Stomach (tissue), 4 donors: Measurements from ENCODE around the gene ELMO1.

Experiments
- EP300 ChIP-seq: sonication (generic); formaldehyde crosslinking; IDR thresholded peaks from one replicate; pipeline ENCODE4 v1.6.1; 2017; ENCODE audit warnings: antibody characterized with exemption
- POLR2A ChIP-seq, 4 donors: fragments of 450-650 bp; IDR thresholded peaks; one replicate each; pipeline ENCODE4 v1.6.1; 2016; ENCODE audit warnings: antibody characterized with exemption in 4 of 4, control low read depth in 2 of 4, mild to moderate bottlenecking in 1 of 4, moderate library complexity in 1 of 4
- POLR2AphosphoS5 ChIP-seq, 3 donors: sonication (generic); formaldehyde crosslinking; IDR thresholded peaks; one replicate each; pipeline ENCODE4 v1.6.1; 2016; ENCODE audit warnings: antibody characterized with exemption in 3 of 3
- TF ChIP-seq, protein P1 (sequence below), 7 experiments: fragments of 450-650 bp in 4 of 7; fragments of 200-600 bp in 3 of 7; sonication (generic) in 3 of 7; IDR thresholded peaks; one replicate each; pipeline ENCODE4 v1.5.1; 2016 to 2019; ENCODE audit warnings: antibody characterized with exemption in 7 of 7, control low read depth in 2 of 7, mild to moderate bottlenecking in 1 of 7

- TF ChIP-seq, protein P1, sequence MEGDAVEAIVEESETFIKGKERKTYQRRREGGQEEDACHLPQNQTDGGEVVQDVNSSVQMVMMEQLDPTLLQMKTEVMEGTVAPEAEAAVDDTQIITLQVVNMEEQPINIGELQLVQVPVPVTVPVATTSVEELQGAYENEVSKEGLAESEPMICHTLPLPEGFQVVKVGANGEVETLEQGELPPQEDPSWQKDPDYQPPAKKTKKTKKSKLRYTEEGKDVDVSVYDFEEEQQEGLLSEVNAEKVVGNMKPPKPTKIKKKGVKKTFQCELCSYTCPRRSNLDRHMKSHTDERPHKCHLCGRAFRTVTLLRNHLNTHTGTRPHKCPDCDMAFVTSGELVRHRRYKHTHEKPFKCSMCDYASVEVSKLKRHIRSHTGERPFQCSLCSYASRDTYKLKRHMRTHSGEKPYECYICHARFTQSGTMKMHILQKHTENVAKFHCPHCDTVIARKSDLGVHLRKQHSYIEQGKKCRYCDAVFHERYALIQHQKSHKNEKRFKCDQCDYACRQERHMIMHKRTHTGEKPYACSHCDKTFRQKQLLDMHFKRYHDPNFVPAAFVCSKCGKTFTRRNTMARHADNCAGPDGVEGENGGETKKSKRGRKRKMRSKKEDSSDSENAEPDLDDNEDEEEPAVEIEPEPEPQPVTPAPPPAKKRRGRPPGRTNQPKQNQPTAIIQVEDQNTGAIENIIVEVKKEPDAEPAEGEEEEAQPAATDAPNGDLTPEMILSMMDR (IDR thresholded peaks at IDR 0.05) = no peak
- no peak for TF ChIP-seq EP300
- TF ChIP-seq POLR2A (IDR thresholded peaks at IDR 0.05) = no peak
- no peak for TF ChIP-seq POLR2AphosphoS5 (IDR thresholded peaks at IDR 0.05)
These were observed 342.9 kb downstream of the ELMO1 start for GRCh38 chr7:37105762-37106161.
